SU-DHL-6 (cell line): ENCODE results near the gene BICD1.

Experiments used
- H2AFZ ChIP-seq: fragments of 200-600 bp; sonication (generic); 2 replicates; pipeline ENCODE4 v1.6.1; 2014; ENCODE audit warnings: low read depth, mild to moderate bottlenecking, moderate library complexity, mixed read lengths, antibody characterized with exemption, low read length; ENCODE audit not compliant: severe bottlenecking
- H3F3A ChIP-seq: fragments of 200-600 bp; shearing (Covaris generic); 2 replicates; pipeline ENCODE4 v1.6.0; 2016; ENCODE audit warnings: antibody characterized with exemption, mild to moderate bottlenecking; ENCODE audit not compliant: insufficient read depth
- H3K27ac ChIP-seq: fragments of 200-600 bp; sonication (generic); 2 replicates; pipeline ENCODE4 v1.5.1; 2016; ENCODE audit warnings: low read depth, mild to moderate bottlenecking, low read length, moderate library complexity, mixed read lengths
- H3K27me3 ChIP-seq: fragments of 200-600 bp; sonication (generic), shearing (Covaris generic); 2 replicates; pipeline ENCODE4 v1.6.0; 2014; ENCODE audit warnings: mild to moderate bottlenecking, low read length
- H3K36me3 ChIP-seq: fragments of 200-600 bp; sonication (generic); 2 replicates; pipeline ENCODE4 v1.6.1; 2014; ENCODE audit warnings: mild to moderate bottlenecking, low read length, mixed read lengths
- H3K4me2 ChIP-seq: fragments of 300-600, 200-600 bp; shearing (Covaris generic), sonication (generic); 2 replicates; pipeline ENCODE4 v1.6.0; 2014; ENCODE audit warnings: low read length, low read depth, mild to moderate bottlenecking; ENCODE audit not compliant: poor library complexity, severe bottlenecking
- H3K4me3 ChIP-seq: fragments of 200-600 bp; sonication (generic); 2 replicates; pipeline ENCODE4 v1.5.1; 2014; ENCODE audit warnings: antibody characterized with exemption, low read length, mild to moderate bottlenecking, mixed read lengths; ENCODE audit not compliant: insufficient read depth, poor library complexity, severe bottlenecking
- H3K79me2 ChIP-seq: fragments of 200-600 bp; sonication (generic); 2 replicates; pipeline ENCODE4 v1.6.1; 2014; ENCODE audit warnings: mild to moderate bottlenecking, low read length, moderate library complexity; ENCODE audit not compliant: insufficient read depth
- H3K9ac ChIP-seq: fragments of 200-600 bp; sonication (generic); 2 replicates; pipeline ENCODE4 v1.7.0; 2014; ENCODE audit warnings: mild to moderate bottlenecking, low read length
- H3K9me2 ChIP-seq: fragments of 200-600 bp; sonication (generic); replicated peaks from 2 replicates; pipeline ENCODE4 v1.6.1; 2014; ENCODE audit warnings: low read length; ENCODE audit not compliant: insufficient read depth
- H3K9me3 ChIP-seq: fragments of 200-600 bp; sonication (generic); 2 replicates; pipeline ENCODE4 v1.6.1; 2014; ENCODE audit warnings: low read length, mixed read lengths; ENCODE audit not compliant: insufficient read depth
- H4K20me1 ChIP-seq: fragments of 200-600 bp; sonication (generic); 2 replicates; pipeline ENCODE4 v1.6.1; 2014; ENCODE audit warnings: low read depth, mild to moderate bottlenecking, antibody characterized with exemption, low read length, moderate library complexity, mixed read lengths
- CTCF ChIP-seq: fragments of 200-600 bp; sonication (generic); IDR thresholded peaks from one replicate; pipeline ENCODE4 v1.5.1; 2017; ENCODE audit warnings: antibody characterized with exemption, mild to moderate bottlenecking, low read length, moderate library complexity; ENCODE audit not compliant: insufficient read depth, poor library complexity, severe bottlenecking
- EZH2phosphoT487 ChIP-seq: fragments of 200-600 bp; sonication (generic), shearing (Covaris generic); conservative IDR thresholded peaks from 2 replicates; pipeline ENCODE4 v1.6.1; 2018; ENCODE audit warnings: mild to moderate bottlenecking, antibody characterized with exemption, low read length, moderate library complexity, mixed read lengths

The BICD1 gene

GRCh38 chr12:32379667-32380066 is 273.0 kb downstream of the BICD1 start:
- H3K9me3 ChIP-seq, result no peaks in the 10 kb centered on the region
- H3K4me2 ChIP-seq, result no peak overlapping the region
- H3K4me3 ChIP-seq, result no peak overlapping the region
- H3K9me2 ChIP-seq, result no peaks in the 10 kb centered on the region
- no peaks in the 10 kb centered on the region for H3K79me2 ChIP-seq
- H3K36me3 ChIP-seq, result no peaks in the 10 kb centered on the region
- H2AFZ ChIP-seq, result no peak overlapping the region
- H4K20me1 ChIP-seq, result no peaks in the 10 kb centered on the region
- TF ChIP-seq CTCF (no peak), EZH2phosphoT487 (no peak)
- H3K27me3 ChIP-seq, result no peaks in the 10 kb centered on the region
- no peak overlapping the region for H3K9ac ChIP-seq
- 0 out of 2 replicates have a peak, but pooled peaks cover 4% of the 10 kb centered on the region for H3F3A ChIP-seq
- no peak overlapping the region for H3K27ac ChIP-seq

GRCh38 chr12:32382226-32382625 is 275.6 kb downstream of the BICD1 start:
- Histone ChIP-seq H2AFZ (no peak overlapping the region), H3K79me2 (no peaks in the 10 kb centered on the region), H3K4me3 (no peak overlapping the region), H3K9ac (no peak overlapping the region), H3F3A (0 out of 2 replicates have a peak, but pooled peaks cover 4% of the 10 kb centered on the region), H3K9me2 (no peaks in the 10 kb centered on the region), H3K27me3 (no peaks in the 10 kb centered on the region), H4K20me1 (no peaks in the 10 kb centered on the region), H3K27ac (no peak overlapping the region), H3K4me2 (no peak overlapping the region), H3K36me3 (no peaks in the 10 kb centered on the region), H3K9me3 (no peaks in the 10 kb centered on the region)
- TF ChIP-seq CTCF (no peak), EZH2phosphoT487 (no peak)

- Histone ChIP-seq H2AFZ (no peak overlapping the region), H3K4me3 (no peak overlapping the region), H3K9me3 (no peaks in the 10 kb centered on the region), H3K9ac (no peak overlapping the region), H3K27me3 (no peaks in the 10 kb centered on the region), H3K9me2 (no peaks in the 10 kb centered on the region), H3K36me3 (no peaks in the 10 kb centered on the region), H3K4me2 (no peak overlapping the region), H4K20me1 (no peaks in the 10 kb centered on the region), H3K27ac (no peak overlapping the region), H3F3A (no peaks in the 10 kb centered on the region), H3K79me2 (no peaks in the 10 kb centered on the region)
- no peak for TF ChIP-seq CTCF
- no peak for TF ChIP-seq EZH2phosphoT487
Observed at GRCh38 chr12:32390572-32391219, 284.0 kb downstream of the BICD1 start.
